Tibial artery (tissue), 4 donors: ENCODE data around the gene TPT1.

Source experiments
- DNase-seq, 2 donors: peaks; one replicate each; pipeline ENCODE4 v3.0.0-alpha.2; 2019
- H3K27ac ChIP-seq, 2 donors: fragments of 200-600 bp; sonication (generic) in 1 of 2; 1 replicate in 1 of 2; 2 replicates in 1 of 2; pipeline ENCODE4 v1.5.1; 2018 to 2019; ENCODE audit warnings: mild to moderate bottlenecking in 1 of 2
- H3K27me3 ChIP-seq, 2 donors: fragments of 200-600 bp; sonication (generic) in 1 of 2; one replicate each; pipeline versions ENCODE4 v1.5.1 to v1.6.0; 2016 to 2019
- H3K36me3 ChIP-seq, 3 donors: fragments of 200-600 bp; sonication (generic) in 2 of 3; one replicate each; pipeline ENCODE4 v1.5.1; 2016 to 2019; ENCODE audit warnings: mild to moderate bottlenecking in 2 of 3
- H3K4me1 ChIP-seq, 4 donors: fragments of 200-600 bp; sonication (generic) in 2 of 4; 1 replicate in 3 of 4; 2 replicates in 1 of 4; pipeline ENCODE4 v1.5.1; 2016 to 2019
- H3K4me3 ChIP-seq, 2 donors: fragments of 200-600 bp; sonication (generic) in 1 of 2; 1 replicate in 1 of 2; 2 replicates in 1 of 2; pipeline ENCODE4 v1.5.1; 2018 to 2019; ENCODE audit warnings: mild to moderate bottlenecking in 2 of 2
- H3K9me3 ChIP-seq, 3 donors: fragments of 200-600 bp; sonication (generic) in 1 of 3; one replicate each; pipeline ENCODE4 v1.5.1; 2016 to 2019
- intact Hi-C: fragments of 100-400 bp; cut with DNase I; formaldehyde crosslinking; loops from one replicate; pipeline ENCODE4 v1.15.0; 2023; ENCODE audit warnings: low total_unique reads
- TF ChIP-seq, protein P1 (sequence below), 2 experiments: fragments of 200-600 bp in 1 of 2; fragments of 450-650 bp in 1 of 2; IDR thresholded peaks; one replicate each; pipeline ENCODE4 v1.5.1; 2017 to 2019; ENCODE audit warnings: antibody characterized with exemption in 2 of 2, mild to moderate bottlenecking in 1 of 2, moderate library complexity in 1 of 2

TPT1 gene

DNA sequence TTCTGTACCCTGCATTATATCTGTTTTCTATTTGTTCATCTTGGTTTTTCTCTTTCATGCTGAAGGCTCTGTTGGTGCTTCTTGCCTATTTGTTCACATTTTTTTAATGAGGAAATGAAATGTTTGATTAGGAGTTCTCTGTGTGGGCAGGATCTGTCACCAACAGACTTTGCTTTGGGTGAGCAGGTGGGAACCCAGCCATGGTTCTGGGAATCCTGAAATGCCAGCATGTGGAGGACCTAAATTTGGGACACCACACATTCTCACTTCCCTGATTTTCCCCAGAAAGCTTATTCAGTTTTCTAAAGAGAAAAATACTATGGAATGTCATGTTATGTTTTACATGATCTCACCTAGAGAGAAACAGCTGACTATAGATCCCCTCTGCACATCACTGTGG lies 34.0 kb downstream of the TPT1 start:
- DNase-seq, result no peak
- H3K36me3 ChIP-seq, result no peaks in the 10 kb centered on the region
- H3K4me1 ChIP-seq, result peaks cover 0 to 19% (median 12%) of the 10 kb centered on the region in 4 donors
- no peaks in the 10 kb centered on the region for H3K9me3 ChIP-seq
- peaks cover 0 to under 1% of the 10 kb centered on the region in 2 donors for H3K27me3 ChIP-seq
- H3K27ac ChIP-seq, result no peak overlapping the region
- no peak overlapping the region for H3K4me3 ChIP-seq
- TF ChIP-seq, protein P1, sequence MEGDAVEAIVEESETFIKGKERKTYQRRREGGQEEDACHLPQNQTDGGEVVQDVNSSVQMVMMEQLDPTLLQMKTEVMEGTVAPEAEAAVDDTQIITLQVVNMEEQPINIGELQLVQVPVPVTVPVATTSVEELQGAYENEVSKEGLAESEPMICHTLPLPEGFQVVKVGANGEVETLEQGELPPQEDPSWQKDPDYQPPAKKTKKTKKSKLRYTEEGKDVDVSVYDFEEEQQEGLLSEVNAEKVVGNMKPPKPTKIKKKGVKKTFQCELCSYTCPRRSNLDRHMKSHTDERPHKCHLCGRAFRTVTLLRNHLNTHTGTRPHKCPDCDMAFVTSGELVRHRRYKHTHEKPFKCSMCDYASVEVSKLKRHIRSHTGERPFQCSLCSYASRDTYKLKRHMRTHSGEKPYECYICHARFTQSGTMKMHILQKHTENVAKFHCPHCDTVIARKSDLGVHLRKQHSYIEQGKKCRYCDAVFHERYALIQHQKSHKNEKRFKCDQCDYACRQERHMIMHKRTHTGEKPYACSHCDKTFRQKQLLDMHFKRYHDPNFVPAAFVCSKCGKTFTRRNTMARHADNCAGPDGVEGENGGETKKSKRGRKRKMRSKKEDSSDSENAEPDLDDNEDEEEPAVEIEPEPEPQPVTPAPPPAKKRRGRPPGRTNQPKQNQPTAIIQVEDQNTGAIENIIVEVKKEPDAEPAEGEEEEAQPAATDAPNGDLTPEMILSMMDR (IDR thresholded peaks at IDR 0.05), result no peak
- intact Hi-C loops, result loop anchor here (5.0 kb wide), 1 partner anchor 260 kb away; no protein-coding TSS in a partner anchor

DNA sequence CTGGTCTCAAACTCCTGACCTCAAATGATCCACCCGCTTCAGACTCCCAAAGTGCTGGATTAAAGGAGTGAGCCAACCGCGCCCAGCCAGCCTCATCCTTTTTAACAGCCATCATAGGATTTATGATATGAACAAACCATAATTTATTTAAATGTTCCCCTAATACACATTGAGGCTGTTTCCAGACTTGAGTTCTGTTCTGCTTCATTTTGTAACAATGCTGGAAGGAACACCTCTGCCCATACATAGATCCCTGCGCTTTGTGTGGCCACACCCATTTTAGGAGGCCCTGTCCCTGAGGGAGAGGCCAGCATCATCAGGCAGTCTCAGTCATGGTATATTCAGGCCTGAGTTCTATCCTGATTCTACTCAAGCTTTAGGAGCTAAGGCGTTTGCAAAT lies 35.9 kb downstream of the TPT1 start:
- intact Hi-C loops, result loop anchor here (5.0 kb wide), 1 partner anchor 258 kb away; no protein-coding TSS in a partner anchor
- H3K4me3 ChIP-seq, result no peak overlapping the region
- peaks cover 0 to 18% of the 10 kb centered on the region in 2 donors for H3K27me3 ChIP-seq
- no peak for DNase-seq
- peaks cover 0 to 2% (median 0%) of the 10 kb centered on the region in 4 donors for H3K4me1 ChIP-seq
- H3K36me3 ChIP-seq, result no peaks in the 10 kb centered on the region
- no peaks in the 10 kb centered on the region for H3K9me3 ChIP-seq
- no peak overlapping the region for H3K27ac ChIP-seq
- TF ChIP-seq, protein P1 (IDR thresholded peaks at IDR 0.05), result no peak

DNA sequence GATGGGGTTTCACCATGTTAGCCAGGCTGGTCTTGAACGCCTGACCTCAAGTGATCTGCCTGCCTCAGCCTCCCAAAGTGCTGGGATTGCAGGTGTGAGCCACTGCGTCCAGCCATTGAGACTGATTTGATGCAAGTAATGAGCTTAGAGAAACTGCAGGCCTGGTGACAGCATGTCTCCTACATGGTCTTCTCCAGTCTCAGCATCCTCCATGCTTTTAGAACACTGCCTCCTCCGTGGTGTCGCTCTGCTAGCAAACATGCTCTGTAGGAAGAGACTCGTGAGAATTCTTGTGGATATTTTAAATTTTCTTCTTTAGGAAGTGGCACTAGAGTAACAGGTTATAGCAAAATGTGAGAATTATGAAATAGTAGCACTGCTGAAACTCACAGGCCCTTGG lies 37.1 kb downstream of the TPT1 start:
- DNase-seq, result no peak
- no peak overlapping the region for H3K27ac ChIP-seq
- intact Hi-C loops, result no loop called here

DNA sequence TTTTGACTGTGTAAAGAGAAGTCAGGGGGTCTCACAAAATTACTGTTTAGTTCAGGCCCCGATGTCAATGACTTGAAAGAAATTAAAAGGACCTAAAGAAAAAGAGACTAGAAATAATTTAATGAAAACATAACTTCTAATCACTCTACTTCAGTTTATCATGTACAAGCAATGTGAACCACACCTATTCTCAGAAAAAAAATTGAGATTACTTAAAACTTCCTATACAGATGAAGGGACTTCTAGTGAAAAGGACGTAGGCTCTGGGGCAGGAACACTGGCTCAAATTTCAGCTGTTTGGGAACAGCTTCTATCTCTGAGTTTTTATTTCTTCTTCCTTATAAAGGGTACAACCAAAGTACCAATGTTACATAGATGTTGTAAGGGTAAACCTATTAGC lies 38.0 kb downstream of the TPT1 start:
- Histone ChIP-seq H3K4me1 (no peaks in the 10 kb centered on the region), H3K27ac (no peak overlapping the region), H3K36me3 (no peaks in the 10 kb centered on the region), H3K27me3 (peaks cover 0 to 18% of the 10 kb centered on the region in 2 donors), H3K9me3 (no peaks in the 10 kb centered on the region), H3K4me3 (no peak overlapping the region)
- intact Hi-C loops, result no loop called here
- TF ChIP-seq, protein P1 (IDR thresholded peaks at IDR 0.05), result no peak
- no peak for DNase-seq

More for the DNA sequence above, 37.1 kb downstream of the TPT1 start:
- TF ChIP-seq, protein P1 (IDR thresholded peaks at IDR 0.05), result no peak
- Histone ChIP-seq H3K4me1 (no peaks in the 10 kb centered on the region), H3K4me3 (no peak overlapping the region), H3K27me3 (peaks cover 0 to 18% of the 10 kb centered on the region in 2 donors), H3K36me3 (no peaks in the 10 kb centered on the region), H3K9me3 (no peaks in the 10 kb centered on the region)

DNA sequence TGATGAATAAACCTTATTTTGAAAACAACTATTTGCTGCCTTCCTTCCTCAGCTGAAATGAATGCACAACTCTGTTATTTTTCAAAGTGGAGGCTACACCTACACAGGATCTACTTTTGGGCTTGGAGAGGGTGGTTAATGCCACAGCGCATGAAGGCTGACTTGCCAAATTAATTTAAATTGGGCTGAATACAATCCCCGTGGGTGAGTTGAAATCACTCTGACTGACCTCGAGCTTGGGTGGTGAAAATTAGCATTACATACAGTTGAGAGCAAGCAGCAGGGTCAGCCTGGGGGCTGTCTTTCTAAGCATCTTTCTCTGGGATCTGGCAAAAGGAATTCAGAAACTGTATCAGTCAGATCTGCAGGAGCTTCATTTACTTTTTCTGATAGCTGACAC lies 38.5 kb downstream of the TPT1 start:
- Histone ChIP-seq H3K4me3 (no peak overlapping the region), H3K36me3 (no peaks in the 10 kb centered on the region), H3K27me3 (peaks cover 0 to 18% of the 10 kb centered on the region in 2 donors), H3K4me1 (no peaks in the 10 kb centered on the region), H3K9me3 (no peaks in the 10 kb centered on the region), H3K27ac (no peak overlapping the region)
- TF ChIP-seq, protein P1 (IDR thresholded peaks at IDR 0.05), result no peak
- no peak for DNase-seq
- intact Hi-C loops, result no loop called here

DNA sequence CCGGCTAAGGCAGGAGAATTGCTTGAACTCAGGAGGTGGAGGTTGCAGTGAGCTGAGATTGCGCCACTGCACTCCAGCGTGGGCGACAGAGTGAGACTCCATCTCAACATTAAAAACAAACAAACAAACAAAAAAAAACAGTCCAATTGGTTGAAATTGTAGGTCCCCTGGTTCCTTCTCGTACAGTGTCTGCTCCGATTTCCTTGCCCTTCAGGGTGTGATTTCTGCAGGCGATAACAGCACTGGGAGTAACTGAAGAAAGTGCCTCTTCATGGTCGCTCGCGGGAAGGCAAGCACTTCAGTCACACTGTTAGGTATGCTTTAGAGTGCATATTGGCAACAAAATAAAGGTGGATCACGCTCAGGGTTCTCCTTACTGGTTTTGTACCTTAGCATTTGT lies 39.7 kb downstream of the TPT1 start:
- peaks cover 0 to 18% of the 10 kb centered on the region in 2 donors for H3K27me3 ChIP-seq
- intact Hi-C loops, result no loop called here
- TF ChIP-seq, protein P1 (IDR thresholded peaks at IDR 0.05), result no peak
- H3K4me3 ChIP-seq, result no peak overlapping the region
- H3K4me1 ChIP-seq, result no peaks in the 10 kb centered on the region
- no peaks in the 10 kb centered on the region for H3K36me3 ChIP-seq
- no peak for DNase-seq
- no peaks in the 10 kb centered on the region for H3K9me3 ChIP-seq
- H3K27ac ChIP-seq, result no peak overlapping the region
